IPS-NIHi7 (cell line): ENCODE results near the gene LAMA3.

Experiments used
- DNase-seq: peaks from one replicate; pipeline ENCODE4 v3.0.0; 2012; ENCODE audit warnings: mixed read lengths; ENCODE audit errors: extremely low spot score

The LAMA3 gene, protein sequence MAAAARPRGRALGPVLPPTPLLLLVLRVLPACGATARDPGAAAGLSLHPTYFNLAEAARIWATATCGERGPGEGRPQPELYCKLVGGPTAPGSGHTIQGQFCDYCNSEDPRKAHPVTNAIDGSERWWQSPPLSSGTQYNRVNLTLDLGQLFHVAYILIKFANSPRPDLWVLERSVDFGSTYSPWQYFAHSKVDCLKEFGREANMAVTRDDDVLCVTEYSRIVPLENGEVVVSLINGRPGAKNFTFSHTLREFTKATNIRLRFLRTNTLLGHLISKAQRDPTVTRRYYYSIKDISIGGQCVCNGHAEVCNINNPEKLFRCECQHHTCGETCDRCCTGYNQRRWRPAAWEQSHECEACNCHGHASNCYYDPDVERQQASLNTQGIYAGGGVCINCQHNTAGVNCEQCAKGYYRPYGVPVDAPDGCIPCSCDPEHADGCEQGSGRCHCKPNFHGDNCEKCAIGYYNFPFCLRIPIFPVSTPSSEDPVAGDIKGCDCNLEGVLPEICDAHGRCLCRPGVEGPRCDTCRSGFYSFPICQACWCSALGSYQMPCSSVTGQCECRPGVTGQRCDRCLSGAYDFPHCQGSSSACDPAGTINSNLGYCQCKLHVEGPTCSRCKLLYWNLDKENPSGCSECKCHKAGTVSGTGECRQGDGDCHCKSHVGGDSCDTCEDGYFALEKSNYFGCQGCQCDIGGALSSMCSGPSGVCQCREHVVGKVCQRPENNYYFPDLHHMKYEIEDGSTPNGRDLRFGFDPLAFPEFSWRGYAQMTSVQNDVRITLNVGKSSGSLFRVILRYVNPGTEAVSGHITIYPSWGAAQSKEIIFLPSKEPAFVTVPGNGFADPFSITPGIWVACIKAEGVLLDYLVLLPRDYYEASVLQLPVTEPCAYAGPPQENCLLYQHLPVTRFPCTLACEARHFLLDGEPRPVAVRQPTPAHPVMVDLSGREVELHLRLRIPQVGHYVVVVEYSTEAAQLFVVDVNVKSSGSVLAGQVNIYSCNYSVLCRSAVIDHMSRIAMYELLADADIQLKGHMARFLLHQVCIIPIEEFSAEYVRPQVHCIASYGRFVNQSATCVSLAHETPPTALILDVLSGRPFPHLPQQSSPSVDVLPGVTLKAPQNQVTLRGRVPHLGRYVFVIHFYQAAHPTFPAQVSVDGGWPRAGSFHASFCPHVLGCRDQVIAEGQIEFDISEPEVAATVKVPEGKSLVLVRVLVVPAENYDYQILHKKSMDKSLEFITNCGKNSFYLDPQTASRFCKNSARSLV (N-terminal part only)

DNA sequence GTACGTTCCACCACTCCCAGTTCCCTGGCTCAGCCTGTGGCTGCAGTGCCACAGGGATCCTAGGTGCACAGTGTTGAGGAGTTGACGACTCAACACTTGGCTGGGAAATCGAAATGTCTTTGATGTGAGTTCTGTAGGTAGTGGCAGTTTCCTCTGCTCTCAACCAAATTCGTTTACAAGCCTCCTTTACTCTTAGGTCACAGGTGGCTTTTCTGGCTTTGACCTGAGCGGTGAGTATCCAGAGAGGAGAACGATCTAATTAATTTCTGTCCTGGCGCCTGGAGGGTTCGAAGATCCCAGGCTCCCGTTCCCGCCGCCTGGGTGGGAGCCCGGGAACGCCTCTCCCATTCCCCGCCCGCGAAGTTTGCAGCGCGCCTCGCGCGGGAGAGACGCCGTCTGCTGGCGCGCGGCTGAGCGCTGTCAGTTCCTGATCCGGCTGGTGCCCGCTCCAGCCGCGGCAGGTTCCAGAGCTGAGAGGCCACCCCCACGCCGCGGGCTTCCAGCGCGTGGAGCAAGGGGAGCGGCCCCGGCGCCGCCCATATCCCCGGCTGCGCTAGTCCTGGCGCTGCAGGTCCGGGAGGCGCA lies at the start of gene LAMA3:
LAMA3 (plus strand) TSS at position 423 of the 585 bp plus-strand sequence. CDS start 231 bp downstream, outside the sequence.
- DNase-seq, result peak; percentile 58

DNA sequence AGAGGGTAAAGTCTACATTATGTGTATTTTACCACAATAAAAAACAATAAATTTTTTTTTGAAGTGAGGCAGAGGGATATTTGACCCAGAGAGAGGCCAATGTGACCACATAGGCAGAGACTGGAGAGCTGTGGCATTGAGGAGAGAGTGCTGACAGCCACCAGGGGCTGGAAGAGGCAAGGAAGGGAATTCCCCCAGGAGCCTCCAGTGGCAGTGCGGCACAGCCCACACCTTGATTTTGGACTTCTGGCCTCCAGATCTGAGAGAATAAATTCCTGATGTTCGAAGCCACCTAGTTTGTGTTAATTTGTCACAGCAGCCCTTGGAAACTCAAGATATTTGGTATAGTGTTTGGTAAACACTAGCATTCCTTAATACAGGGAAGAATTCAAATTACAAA lies 49.2 kb upstream of the LAMA3 start:
- DNase-seq, result no peak

DNA sequence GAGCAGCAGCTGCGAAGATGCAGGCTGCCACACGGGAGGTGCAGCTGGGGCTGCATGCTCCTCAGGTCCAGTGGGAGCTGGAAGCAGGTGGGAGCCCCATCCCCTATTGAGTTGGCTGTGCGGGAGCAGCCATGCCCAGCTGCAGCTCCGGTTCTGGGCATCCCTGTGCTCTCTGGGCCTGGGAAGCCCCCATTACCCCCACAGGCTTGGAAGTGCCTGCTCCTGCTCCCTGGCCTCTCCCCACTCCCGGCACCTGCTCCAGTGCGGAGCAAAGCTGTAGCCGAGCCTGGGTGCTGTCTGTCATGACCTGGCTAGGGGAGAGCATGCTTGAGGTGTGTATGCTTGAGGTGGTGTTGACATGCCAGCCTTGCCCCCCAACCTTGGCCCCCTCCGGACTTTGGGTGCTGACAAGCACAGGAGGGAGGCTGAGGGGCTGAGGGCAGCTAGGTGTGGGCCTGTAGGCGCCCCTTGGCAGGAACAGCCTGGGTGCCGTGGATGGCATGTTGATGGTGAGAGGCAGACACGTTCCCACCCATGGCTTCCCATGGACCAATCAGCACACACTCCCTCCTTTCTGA lies 48.0 kb upstream of the LAMA3 start:
- DNase-seq, result no peak

DNA sequence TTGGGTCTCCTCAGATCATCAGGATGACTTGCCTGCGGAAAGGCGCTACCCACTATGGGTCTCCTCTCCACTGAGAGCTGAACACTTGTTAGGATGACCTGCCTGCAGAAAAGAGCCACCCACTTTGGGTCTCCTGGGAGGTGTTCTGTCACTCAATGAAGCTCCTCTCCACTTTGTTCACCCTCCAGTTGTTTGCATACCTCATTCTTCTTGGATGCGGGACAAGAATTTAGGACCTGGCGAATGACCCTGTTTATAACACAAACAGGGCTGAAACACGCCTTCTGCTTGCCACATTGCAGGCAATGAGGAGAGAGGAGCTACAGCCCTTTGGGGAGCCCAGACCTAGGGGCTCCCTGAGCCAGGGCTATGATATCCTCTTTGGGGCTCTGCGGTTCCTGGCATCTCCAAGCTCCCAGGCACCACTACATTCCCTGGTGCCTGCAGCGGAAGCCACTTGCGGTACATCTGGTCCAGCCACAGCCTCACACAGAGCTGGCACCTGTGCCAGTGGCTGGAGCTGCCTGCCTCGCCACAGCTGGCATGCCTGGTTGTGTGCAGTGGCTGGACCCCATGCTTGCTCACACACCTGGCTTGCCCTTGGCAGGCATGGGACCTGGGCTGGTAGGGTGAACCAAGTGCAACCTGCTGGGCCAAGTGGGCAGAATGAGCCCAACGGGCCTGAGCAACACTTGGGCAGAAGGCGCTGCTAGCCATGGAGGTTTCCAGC lies 47.2 kb upstream of the LAMA3 start:
- no peak for DNase-seq

DNA sequence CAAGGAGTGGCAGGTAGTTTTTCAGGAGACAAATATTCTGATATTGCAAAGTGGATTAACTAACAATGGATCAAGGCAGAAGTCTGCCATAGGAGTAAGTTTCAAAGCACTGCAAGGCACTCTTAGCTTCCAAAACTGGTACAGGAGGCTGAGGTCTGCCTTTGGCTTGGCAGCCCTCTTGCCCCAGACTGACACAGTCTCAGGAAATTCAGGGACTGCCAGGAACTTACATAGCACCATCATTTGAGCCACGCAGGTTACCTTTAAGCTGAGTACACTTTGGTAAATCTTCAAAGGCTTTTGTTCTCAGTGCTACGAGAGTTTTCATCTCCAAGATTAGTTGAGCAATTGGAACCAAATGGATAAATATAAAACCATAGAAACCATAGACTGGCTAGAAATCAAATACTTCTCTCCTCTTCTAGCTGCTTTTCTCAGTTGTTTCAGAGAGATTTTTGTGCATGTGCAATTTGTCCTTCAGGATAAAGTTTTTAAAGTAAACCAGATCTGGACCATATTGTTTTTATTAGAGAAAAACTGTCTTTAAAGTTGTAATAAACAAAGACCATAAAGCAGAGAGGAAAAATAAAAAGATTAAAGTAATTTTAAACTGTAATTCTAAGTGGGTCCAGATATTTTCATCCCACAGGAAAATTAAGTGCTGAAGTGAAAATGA lies 45.3 kb upstream of the LAMA3 start:
- DNase-seq, result no peak

DNA sequence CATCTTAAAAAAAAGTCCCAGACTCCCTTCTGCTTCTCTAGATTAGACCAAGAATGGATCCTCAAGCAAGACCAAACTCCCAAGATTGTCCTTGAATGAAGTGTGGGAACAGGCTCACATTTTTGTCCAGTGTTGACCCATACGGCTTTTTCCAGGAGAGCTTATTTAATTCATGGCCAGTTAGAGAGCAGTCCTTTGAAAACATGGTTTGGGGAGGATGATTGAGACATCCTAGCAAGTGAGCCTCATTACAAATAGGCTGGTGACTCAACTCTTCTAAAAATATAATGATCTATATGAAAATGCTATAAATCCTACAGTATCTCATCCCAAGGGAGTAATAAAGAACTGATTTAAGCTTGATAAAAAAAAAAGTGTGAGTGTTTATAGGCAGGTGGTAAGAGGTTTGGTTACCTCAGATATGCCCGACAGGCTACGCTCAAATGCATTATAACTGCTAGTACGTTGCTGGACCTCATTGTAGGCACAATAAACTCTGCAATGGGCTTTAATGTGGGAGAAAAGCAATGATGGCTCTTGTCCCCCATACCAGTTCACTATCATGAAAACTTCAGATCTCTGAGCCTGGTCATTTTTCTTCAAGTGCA lies 43.6 kb upstream of the LAMA3 start:
- DNase-seq, result no peak

DNA sequence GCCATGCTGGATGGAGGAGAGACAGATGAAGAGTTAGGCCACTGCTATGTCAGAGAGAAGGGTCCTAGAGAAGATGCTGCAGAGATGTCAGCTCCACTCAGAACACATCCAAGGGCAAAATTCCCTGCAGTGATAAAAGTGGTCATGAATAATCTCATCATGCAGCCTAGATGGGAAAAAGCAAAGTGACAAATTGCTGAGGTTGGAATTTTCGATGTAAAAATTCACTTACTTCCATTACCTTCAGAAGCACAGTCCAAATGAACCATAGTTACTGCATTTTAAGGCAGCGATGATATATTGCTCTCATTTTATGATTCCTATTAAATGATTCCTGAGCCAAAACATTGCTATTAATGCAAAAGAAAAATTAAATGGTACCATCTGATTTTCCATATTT lies 43.0 kb upstream of the LAMA3 start:
- no peak for DNase-seq

DNA sequence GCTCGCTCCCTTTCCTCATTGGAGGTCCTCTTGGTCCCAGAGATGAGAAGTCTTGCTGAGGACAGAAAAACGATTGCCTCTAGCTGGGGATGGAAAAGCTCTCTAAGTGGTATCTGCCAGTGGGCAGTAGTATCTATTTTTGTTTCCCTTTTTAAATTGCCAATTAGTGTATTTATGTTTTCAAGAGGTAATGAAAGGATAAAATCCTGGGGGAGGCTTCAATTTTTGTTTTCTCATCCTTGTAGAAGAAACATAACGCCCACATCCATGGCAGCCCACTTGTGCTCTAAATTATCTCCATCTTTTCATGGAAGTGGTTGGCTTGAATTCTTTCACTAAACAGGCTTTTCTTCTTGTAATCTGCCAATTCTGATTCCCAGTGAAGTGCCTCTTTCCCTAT lies 40.8 kb upstream of the LAMA3 start:
- DNase-seq, result no peak

DNA sequence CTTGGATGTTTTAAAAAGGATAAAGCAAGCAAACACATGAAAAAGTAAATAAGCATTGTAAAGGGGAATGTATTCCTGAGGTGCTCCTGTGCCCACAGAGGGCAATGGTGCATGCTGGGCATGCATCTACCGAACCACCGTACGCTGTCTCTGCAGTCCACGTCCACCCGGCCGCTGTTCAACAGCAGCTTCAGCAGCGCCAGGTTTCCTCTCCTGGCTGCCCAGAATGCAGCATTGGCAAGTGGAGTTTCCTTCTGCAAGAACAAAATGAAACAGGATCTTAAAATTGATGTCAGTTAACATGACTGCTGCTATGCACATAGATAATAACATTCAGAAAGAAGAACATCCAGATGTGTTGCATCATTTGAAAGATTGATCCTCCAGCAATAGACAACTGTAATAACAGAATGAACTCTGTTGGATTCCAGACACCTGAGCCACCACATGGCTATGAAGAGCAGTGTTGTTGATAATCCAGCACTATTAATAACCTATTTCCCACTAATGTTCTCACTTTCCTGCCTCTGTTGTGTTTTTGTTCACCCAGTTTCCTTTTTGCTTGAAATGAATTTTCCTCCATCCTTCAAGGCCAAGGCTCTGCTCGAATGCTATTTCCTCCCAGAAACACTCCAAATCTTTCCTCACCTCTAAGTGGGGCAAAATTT lies 40.2 kb upstream of the LAMA3 start:
- no peak for DNase-seq

DNA sequence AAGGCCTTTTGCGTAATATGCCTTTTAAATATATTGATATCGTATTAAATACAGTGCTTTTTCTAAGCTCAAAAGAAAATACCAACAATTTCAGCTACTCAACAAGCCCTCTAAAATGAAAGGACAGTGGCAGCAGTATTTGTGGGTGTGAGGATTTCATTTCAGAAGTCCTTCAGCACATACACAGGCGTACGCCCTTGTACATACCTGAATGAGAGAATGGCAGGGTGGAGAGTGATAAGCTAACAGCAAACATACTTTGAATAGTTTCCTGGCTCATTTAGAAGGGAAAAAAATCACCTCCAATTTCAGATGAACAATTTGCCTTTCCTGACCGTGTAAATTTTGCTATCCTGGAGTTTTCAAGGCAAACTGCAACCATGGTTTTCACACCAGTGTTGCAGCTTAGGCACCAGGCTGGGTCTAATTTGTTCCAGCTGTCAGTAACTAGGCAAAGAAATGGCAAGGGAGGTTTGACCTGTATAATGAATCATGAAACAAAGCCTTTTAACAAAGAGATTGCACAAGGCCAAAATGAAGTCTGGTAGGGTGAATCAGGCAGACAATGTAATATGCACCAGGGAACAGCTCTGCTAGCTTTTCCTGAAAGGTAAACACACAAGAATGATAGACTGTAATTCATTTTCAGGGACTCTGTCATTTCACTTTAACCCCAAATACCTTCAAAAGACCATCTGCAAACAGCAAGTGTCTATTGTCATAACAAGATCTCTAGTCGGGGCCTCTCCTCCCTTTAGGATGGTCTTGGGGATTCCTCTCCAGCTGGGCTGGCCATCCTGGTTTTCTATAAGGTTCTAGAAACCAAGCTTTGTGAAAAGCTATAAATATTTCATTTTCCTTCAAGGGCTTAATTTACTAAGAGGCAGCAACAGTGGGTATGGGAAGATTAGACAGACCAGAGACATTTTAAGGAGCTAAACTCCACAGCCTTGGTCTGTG lies 38.0 kb upstream of the LAMA3 start:
- DNase-seq, result no peak

DNA sequence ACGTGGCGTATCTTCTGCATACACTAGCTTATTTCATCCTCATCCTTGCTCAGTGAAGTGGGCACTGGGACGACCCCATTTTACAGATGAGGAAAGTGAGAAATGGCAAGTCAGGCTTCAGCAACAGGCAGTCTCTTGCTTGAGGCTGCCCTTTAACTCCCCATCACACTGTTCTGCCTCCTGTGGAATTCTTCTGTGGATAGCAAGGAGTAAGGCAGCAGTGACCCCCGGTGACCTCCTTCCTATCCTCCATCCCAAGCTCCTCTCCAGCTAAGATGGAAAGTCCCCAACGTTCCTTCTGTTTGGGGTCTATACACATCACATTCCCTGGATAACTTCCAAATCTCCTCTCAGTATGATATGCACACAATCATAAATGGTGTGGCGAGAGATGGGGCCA lies 37.0 kb upstream of the LAMA3 start:
- DNase-seq, result no peak

DNA sequence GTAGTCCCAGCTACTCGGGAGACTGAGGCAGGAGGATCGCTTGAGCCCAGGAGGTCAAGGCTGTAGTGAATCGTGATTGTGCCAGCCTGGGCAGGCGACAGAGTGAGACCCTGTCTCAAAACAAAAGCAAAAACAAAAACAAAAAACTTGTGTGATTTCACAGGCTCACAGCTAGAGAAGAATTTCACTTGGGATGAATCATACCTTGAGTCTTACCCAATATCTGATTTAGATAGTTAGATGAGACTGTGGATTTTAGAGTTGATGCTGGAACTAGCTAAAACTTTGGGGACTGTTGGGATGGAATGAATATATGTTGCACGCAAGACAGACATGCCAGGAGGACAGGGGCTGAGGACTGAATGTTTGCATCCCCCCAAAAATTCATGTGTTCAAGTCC lies 31.0 kb upstream of the LAMA3 start:
- DNase-seq, result no peak

DNA sequence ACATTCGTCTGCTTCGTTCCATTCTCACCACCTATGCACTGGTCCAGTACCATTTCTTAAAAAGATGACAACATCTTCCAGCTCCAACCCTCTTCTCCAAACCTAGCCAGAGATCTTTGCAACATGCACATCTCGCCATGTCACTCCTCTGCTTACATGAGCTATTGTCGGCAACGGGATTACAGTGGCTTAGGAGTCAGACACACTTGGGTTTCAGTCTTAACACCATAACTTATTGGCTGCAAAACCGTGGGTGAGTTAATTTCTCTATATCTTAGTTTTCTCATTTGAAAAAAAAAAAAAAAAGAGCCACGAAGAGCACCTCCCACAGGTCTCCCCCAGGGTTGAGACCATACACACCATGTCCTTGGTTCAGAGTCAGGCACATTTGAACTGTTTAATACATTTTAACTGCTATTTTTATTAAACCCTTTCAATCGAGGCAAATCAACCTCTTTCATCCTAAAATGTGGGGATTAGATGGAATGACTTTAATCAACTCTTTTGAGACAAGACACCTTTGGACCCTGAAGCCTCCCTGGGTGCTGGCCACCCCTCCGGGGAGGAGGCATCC lies 27.4 kb upstream of the LAMA3 start:
- no peak for DNase-seq

DNA sequence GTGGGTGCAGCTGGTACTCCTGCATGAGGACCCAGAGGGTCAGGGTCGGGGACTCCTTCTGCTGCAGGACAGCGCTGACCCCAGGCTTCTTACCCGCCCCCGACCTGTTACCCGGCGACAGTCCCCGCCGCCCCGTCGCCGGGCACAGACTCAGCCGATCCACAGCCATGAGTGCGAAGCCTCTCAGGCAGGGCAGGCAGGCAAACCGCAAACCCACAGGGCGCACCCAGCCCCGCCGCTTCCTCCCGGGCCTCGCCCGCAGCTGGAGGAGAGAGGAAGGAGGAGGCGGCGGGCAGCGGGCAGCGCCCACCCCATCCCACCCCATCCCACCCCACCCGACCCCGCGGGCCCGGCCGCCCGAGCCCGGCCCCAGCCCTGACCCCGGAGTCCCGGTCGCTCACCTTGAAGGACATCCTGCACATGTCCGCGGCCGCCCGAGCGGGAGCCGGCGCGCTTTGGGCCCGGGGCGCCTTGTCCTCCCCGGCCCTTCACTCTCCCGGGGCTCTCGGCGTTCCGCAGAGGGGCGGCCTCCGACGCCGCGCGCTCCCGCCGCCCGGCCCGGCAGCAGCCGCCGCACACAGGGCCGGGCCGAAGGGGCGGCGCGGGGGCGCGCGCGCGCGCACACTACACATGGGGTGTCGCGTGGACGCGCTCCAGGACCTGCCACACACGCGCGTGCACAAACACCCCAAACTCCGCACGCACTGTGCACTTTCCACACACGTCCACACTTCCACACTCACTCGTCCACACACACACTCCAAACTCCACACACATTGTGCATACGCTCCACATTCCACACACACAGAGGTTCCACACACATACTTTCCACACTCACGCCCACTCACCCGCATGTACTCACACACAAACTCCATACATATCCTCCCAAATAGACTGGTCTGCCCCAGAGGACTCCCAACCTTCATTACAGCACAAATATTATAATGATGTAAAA lies 26.7 kb upstream of the LAMA3 start, which contains the start of gene ANKRD29:
ANKRD29 (minus strand) TSS at position 603 of the 955 bp plus-strand sequence; CDS start at position 422, 181 bp downstream.
- peak; percentile 75 for DNase-seq

DNA sequence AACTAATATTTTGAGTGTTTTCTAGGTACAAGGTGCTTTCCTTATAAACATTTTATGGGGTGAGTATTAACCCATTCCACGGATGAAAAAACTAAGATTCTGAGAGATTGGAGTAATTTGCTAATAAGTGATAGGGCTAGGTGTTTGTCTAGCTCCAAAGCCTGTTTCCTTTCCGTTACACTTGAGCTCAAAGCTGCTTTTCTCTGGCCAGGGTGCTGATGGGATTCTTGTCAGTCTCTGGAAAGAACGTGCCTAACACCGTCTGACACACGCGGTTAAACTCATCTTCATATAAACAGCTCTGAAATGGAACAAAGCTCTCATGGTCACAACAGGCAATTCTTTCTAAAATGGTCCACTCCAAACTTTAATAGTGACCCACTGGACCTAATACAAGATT lies 24.6 kb upstream of the LAMA3 start:
- DNase-seq, result no peak

DNA sequence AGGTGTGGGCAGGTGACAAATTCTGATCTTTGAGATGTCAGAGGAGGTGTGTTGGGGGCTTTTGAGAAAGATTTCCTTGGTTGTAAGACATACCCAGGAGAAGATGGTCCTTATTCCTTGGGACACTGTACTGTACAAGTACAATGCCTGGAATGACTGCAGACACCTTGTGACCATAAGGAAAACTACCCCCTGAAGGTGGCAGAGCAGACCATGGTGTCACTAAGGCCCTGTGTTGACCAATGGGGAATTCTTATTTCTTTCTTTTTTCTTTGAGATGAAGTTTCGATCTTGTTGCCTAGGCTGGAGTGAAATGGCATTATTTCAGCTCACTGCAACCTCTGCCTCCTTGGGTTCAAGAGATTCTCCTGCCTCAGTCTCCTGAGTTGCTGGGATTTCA lies 22.1 kb upstream of the LAMA3 start:
- no peak for DNase-seq
